PFSK-1 (cell line): Measurements from ENCODE around the gene PROM1.

ENCODE experiments used
- POLR2AphosphoS5 ChIP-seq: IDR thresholded peaks from 2 replicates; pipeline ENCODE4 v1.6.1; 2012; ENCODE audit warnings: low read depth, mild to moderate bottlenecking, control low read depth, low read length, moderate library complexity
- TAF1 ChIP-seq: IDR thresholded peaks from 2 replicates; pipeline ENCODE4 v1.6.1; 2012; ENCODE audit warnings: low read length, control low read depth, borderline replicate concordance; ENCODE audit not compliant: insufficient read depth
- TF ChIP-seq, protein P1 (sequence below), 2 experiments: IDR thresholded peaks; 2 replicates each; pipeline versions ENCODE4 v1.6.1 to v1.8.0; 2011 to 2012; ENCODE audit warnings: low read depth in 2 of 2, low read length in 2 of 2, control low read depth in 1 of 2, inconsistent platforms in 1 of 2, mild to moderate bottlenecking in 1 of 2, moderate library complexity in 1 of 2; ENCODE audit not compliant: insufficient read depth in 1 of 2

DNA sequence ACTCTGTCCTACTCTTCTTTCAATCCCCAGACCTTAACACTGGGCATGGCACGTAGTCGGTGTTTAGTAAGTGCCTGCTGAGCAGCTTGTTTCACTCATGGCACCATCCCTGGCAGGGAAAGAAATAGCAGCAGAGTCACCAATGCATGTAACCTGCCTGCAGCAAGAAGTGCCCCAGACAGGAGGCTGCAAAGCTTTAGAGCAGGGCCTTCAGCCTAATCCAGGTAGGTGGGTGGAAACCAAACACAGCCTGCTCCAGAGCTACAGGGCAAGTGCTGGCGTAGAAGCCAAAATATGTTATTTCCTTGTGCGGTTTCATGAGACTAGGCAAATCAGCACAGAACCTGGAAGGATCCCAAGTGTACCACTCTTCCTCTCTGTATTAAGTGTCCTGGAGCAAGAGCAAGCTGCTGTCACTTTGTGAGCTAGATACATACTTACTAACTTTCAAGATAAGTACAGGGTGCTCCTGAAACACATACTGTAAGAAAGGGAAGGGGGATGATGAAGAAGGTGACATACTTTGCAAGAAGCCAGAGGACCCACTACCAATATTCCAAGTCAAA is 5.5 kb downstream of the PROM1 start:
- TF ChIP-seq, protein P1, sequence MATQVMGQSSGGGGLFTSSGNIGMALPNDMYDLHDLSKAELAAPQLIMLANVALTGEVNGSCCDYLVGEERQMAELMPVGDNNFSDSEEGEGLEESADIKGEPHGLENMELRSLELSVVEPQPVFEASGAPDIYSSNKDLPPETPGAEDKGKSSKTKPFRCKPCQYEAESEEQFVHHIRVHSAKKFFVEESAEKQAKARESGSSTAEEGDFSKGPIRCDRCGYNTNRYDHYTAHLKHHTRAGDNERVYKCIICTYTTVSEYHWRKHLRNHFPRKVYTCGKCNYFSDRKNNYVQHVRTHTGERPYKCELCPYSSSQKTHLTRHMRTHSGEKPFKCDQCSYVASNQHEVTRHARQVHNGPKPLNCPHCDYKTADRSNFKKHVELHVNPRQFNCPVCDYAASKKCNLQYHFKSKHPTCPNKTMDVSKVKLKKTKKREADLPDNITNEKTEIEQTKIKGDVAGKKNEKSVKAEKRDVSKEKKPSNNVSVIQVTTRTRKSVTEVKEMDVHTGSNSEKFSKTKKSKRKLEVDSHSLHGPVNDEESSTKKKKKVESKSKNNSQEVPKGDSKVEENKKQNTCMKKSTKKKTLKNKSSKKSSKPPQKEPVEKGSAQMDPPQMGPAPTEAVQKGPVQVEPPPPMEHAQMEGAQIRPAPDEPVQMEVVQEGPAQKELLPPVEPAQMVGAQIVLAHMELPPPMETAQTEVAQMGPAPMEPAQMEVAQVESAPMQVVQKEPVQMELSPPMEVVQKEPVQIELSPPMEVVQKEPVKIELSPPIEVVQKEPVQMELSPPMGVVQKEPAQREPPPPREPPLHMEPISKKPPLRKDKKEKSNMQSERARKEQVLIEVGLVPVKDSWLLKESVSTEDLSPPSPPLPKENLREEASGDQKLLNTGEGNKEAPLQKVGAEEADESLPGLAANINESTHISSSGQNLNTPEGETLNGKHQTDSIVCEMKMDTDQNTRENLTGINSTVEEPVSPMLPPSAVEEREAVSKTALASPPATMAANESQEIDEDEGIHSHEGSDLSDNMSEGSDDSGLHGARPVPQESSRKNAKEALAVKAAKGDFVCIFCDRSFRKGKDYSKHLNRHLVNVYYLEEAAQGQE (IDR thresholded peaks at IDR 0.05; ENCODE audit: insufficient read depth in 1 of 2, low read depth in 2 of 2, low read length in 2 of 2): no peak
- TF ChIP-seq POLR2AphosphoS5 (no peak), TAF1 (no peak)
